SK-N-SH (cell line): ENCODE measurements around the gene TTC7B. TPM values are rescaled to one million over a fixed set of nuclear protein-coding genes. Genes with fewer than 3 reads are reported as not detected.

Experiments used
- CTCF ChIA-PET: fragments of 300-600, 350-600 bp; formaldehyde crosslinking; extraction: SDS; loops from one replicate; lab custom pipeline; 2021; lab: Yijun Ruan, JAX
- POLR2A ChIA-PET: fragments of 350-600 bp; sonication (Branson Sonifier 250); formaldehyde crosslinking; extraction: SDS; loops from one replicate; lab custom pipeline; 2020; ENCODE audit warnings: antibody characterized with exemption, inconsistent platforms; lab: Yijun Ruan, JAX
- DNase-seq: peaks from one replicate; pipeline ENCODE4 v3.0.0; 2012
- H2AFZ ChIP-seq: fragments of 200-600 bp; sonication (generic); 2 replicates; pipeline ENCODE4 v1.8.1; 2016; ENCODE audit warnings: antibody characterized with exemption, mild to moderate bottlenecking, low read depth
- H3F3A ChIP-seq: fragments of 200-600 bp; sonication (generic); replicated peaks from 2 replicates; pipeline ENCODE3; 2016; ENCODE audit warnings: antibody characterized with exemption, mild to moderate bottlenecking; ENCODE audit not compliant: insufficient read depth
- H3K27ac ChIP-seq, 2 experiments: fragments of 200-500 bp in 1 of 2; fragments of 200-600 bp in 1 of 2; sonication (Bioruptor generic) in 1 of 2; sonication (generic), shearing (Covaris generic) in 1 of 2; 2 replicates each; pipeline versions ENCODE4 v1.5.1 to v1.6.1; 2014 to 2016; ENCODE audit warnings: low read depth in 2 of 2, inconsistent platforms in 1 of 2, low read length in 1 of 2, mild to moderate bottlenecking in 1 of 2, mixed read lengths in 1 of 2
- H3K27me3 ChIP-seq: fragments of 200-600 bp; sonication (generic), shearing (Covaris generic); 2 replicates; pipeline ENCODE4 v1.6.1; 2016; ENCODE audit warnings: mixed run types; ENCODE audit not compliant: insufficient read depth
- H3K36me3 ChIP-seq, 2 experiments: fragments of 200-500 bp in 1 of 2; fragments of 200-600 bp in 1 of 2; sonication (Bioruptor generic) in 1 of 2; sonication (generic) in 1 of 2; replicated peaks in 1 of 2; 2 replicates each; pipeline versions ENCODE3 to v1.5.1; 2014 to 2016; ENCODE audit warnings: low read length in 1 of 2, mild to moderate bottlenecking in 1 of 2; ENCODE audit not compliant: insufficient read depth in 2 of 2, control insufficient read depth in 1 of 2
- H3K4me1 ChIP-seq, 2 experiments: fragments of 200-500 bp in 1 of 2; fragments of 200-600 bp in 1 of 2; sonication (Bioruptor generic) in 1 of 2; sonication (generic), shearing (Covaris generic) in 1 of 2; 2 replicates each; pipeline versions ENCODE4 v1.5.1 to v1.6.1; 2014 to 2016; ENCODE audit warnings: low read depth in 1 of 2, low read length in 1 of 2, mixed run types in 1 of 2; ENCODE audit not compliant: insufficient read depth in 2 of 2, control insufficient read depth in 1 of 2
- H3K4me2 ChIP-seq: fragments of 200-600 bp; sonication (generic), shearing (Covaris generic); 2 replicates; pipeline ENCODE4 v1.6.1; 2017; ENCODE audit warnings: mixed run types
- H3K4me3 ChIP-seq, 2 experiments: fragments of 200-500 bp in 1 of 2; fragments of 200-600 bp in 1 of 2; sonication (Bioruptor generic) in 1 of 2; sonication (generic), shearing (Covaris generic) in 1 of 2; 2 replicates each; pipeline versions ENCODE4 v1.5.1 to v1.8.1; 2014 to 2016; ENCODE audit warnings: low read depth in 2 of 2, inconsistent platforms in 1 of 2, low read length in 1 of 2, mild to moderate bottlenecking in 1 of 2, mixed read lengths in 1 of 2, moderate library complexity in 1 of 2
- H3K79me2 ChIP-seq: fragments of 200-600 bp; sonication (generic); 2 replicates; pipeline ENCODE4 v1.8.1; 2017; ENCODE audit warnings: mild to moderate bottlenecking; ENCODE audit not compliant: insufficient read depth
- H3K9ac ChIP-seq: fragments of 200-600 bp; sonication (generic); 2 replicates; pipeline ENCODE4 v1.6.1; 2017; ENCODE audit warnings: mixed run types
- H3K9me2 ChIP-seq: fragments of 200-600 bp; sonication (generic); 2 replicates; pipeline ENCODE4 v1.6.1; 2017; ENCODE audit warnings: mixed run types
- H3K9me3 ChIP-seq: fragments of 200-600 bp; sonication (generic); 2 replicates; pipeline ENCODE4 v1.6.1; 2017; ENCODE audit warnings: mixed run types, mild to moderate bottlenecking, moderate library complexity
- H4K20me1 ChIP-seq: fragments of 200-600 bp; sonication (generic); 2 replicates; pipeline ENCODE4 v1.6.1; 2017; ENCODE audit warnings: mild to moderate bottlenecking, mixed run types; ENCODE audit not compliant: insufficient read depth
- CTCF ChIP-seq: fragments of 200-600 bp; sonication (generic); IDR thresholded peaks from 2 replicates; pipeline ENCODE4 v1.6.1; 2017; ENCODE audit warnings: antibody characterized with exemption, mild to moderate bottlenecking, moderate library complexity
- ELF1 ChIP-seq: IDR thresholded peaks from 2 replicates; pipeline ENCODE4 v1.4.0; 2012
- FOXJ3 ChIP-seq: sonication (generic); formaldehyde crosslinking; IDR thresholded peaks from 2 replicates; pipeline ENCODE4 v1.5.1; 2020; ENCODE audit warnings: mild to moderate bottlenecking, missing genetic modification reagents
- GABPA ChIP-seq: IDR thresholded peaks from 2 replicates; pipeline ENCODE4 v1.4.0; 2012; ENCODE audit warnings: low read depth, mild to moderate bottlenecking
- GATA2 ChIP-seq: sonication (generic); formaldehyde crosslinking; IDR thresholded peaks from 2 replicates; pipeline ENCODE4 v1.5.0; 2020; ENCODE audit warnings: mild to moderate bottlenecking, missing genetic modification reagents
- MAX ChIP-seq: IDR thresholded peaks from 2 replicates; pipeline ENCODE4 v1.4.0; 2012; ENCODE audit warnings: low read depth
- MEF2A ChIP-seq: IDR thresholded peaks from 2 replicates; pipeline ENCODE4 v1.4.0; 2012; ENCODE audit warnings: low read depth, borderline replicate concordance
- NRF1 ChIP-seq: IDR thresholded peaks from 2 replicates; pipeline ENCODE4 v1.6.1; 2012; ENCODE audit warnings: low read depth, mild to moderate bottlenecking, low read length
- PBX3 ChIP-seq: IDR thresholded peaks from 2 replicates; pipeline ENCODE4; 2012
- REST ChIP-seq: IDR thresholded peaks from 2 replicates; pipeline ENCODE4 v1.6.1; 2012; ENCODE audit warnings: mild to moderate bottlenecking, low read depth, low read length, moderate library complexity
- SIN3A ChIP-seq: IDR thresholded peaks from 2 replicates; pipeline ENCODE4 v1.6.1; 2012; ENCODE audit warnings: low read depth, mild to moderate bottlenecking, low read length, moderate library complexity, borderline replicate concordance
- TCF12 ChIP-seq: IDR thresholded peaks from 2 replicates; pipeline ENCODE4 v1.4.0; 2012
- TEAD4 ChIP-seq: IDR thresholded peaks from 2 replicates; pipeline ENCODE4 v1.4.0; 2012; ENCODE audit warnings: mild to moderate bottlenecking, borderline replicate concordance; ENCODE audit not compliant: insufficient read depth
- YY1 ChIP-seq: IDR thresholded peaks from 2 replicates; pipeline ENCODE4 v1.4.0; 2012; ENCODE audit warnings: low read depth, mild to moderate bottlenecking
- WGBS: methylation state at CpG from one replicate; pipeline ENCODE4 v1.1.6; 2017; ENCODE audit warnings: low lambda C conversion rate; 5-methylcytosine and 5-hydroxymethylcytosine counted together
- polyA plus RNA-seq, 3 experiments: library from polyadenylated mRNA; depleted of rRNA; stranded (reverse); fragments of >200 nt; gene quantifications; 2 replicates each; pipeline ENCODE4 v1.2.3, GENCODE V29; 2012

TTC7B gene
- polyA plus RNA-seq, 1 of the 3 experiments (the other 2 are of a cell fraction) = 43.1 TPM

- Histone ChIP-seq H3K4me2 (peak overlapping the region; percentile 90), H3K4me3 (peak overlapping the region; percentile 52 to 71; a peak in 3 of 4 replicates), H3K27ac (peak overlapping the region in 1 of 2 experiments; percentile 64; a peak in 1 of 4 replicates), H3K79me2 (peaks cover 4% of the 10 kb centered on the region; the same call in 1 of the 2 replicates), H3F3A (peaks cover 3% of the 10 kb centered on the region), H3K9me2 (no peaks in the 10 kb centered on the region), H2AFZ (peak overlapping the region; percentile 95), H3K36me3 (peaks cover 0 to 12% of the 10 kb centered on the region in 2 experiments)
- POLR2A ChIA-PET = interaction anchor here (0.6 to 2.5 kb wide), 3 partner anchors 62 to 362 kb away, joined by 3 to 11 read pairs (median 3); partner anchors contain the start of gene CALM1
- WGBS = 89% methylated on average over 13 of the region's 13 CpGs
- CTCF ChIA-PET = interaction anchor here (0.6 to 5.7 kb wide), 58 partner anchors 10 to 501 kb away, joined by 3 to 61 read pairs (median 6); partner anchors contain the start of gene CALM1
- TF ChIP-seq PBX3 (no peak), GATA2 (no peak), FOXJ3 (CRISPR knock-in tag) (no peak), YY1 (no peak), ELF1 (no peak), TEAD4 (no peak), CTCF (no peak), MEF2A (no peak), MAX (no peak), TCF12 (no peak), NRF1 (no peak), GABPA (no peak), SIN3A (no peak), REST (no peak)
- TF ChIP-seq, all 33 proteins: peak for 0
- H3K9ac ChIP-seq = peak overlapping the region; percentile 67
- H3K27me3 ChIP-seq = no peaks in the 10 kb centered on the region
- peaks cover 12% of the 10 kb centered on the region; the same call in 1 of the 2 replicates for H3K9me3 ChIP-seq
- DNase-seq = no peak
- H3K4me1 ChIP-seq = peaks cover 9 to 21% of the 10 kb centered on the region in 2 experiments; a peak in 3 of 4 replicates
- H4K20me1 ChIP-seq = no peaks in the 10 kb centered on the region
Observed at GRCh38 chr14:90758959-90759358, 57.3 kb downstream of the TTC7B start.
